Neuronal stem cell (in vitro differentiated cells): ENCODE results near the gene ENTPD2.

ENCODE experiments used
- DNase-seq: peaks from one replicate; pipeline ENCODE4 v3.0.0-alpha.2; 2013; ENCODE audit warnings: low spot score
- H2AFZ ChIP-seq: one replicate; pipeline ENCODE4 v1.6.1; 2013; ENCODE audit warnings: mild to moderate bottlenecking, low read length, inconsistent platforms
- H2AK5ac ChIP-seq: 2 replicates; pipeline ENCODE4 v1.6.1; 2013; ENCODE audit warnings: low read depth, mild to moderate bottlenecking, inconsistent platforms, low read length, moderate library complexity, mixed read lengths
- H2BK120ac ChIP-seq: 2 replicates; pipeline ENCODE4 v1.6.1; 2013; ENCODE audit warnings: low read depth, mild to moderate bottlenecking, inconsistent platforms, low read length, moderate library complexity, mixed read lengths
- H2BK12ac ChIP-seq: one replicate; pipeline ENCODE4 v1.6.1; 2013; ENCODE audit warnings: low read length, inconsistent platforms
- H2BK15ac ChIP-seq: 2 replicates; pipeline ENCODE4 v1.6.1; 2013; ENCODE audit warnings: mild to moderate bottlenecking, low read length, inconsistent platforms, mixed read lengths
- H2BK5ac ChIP-seq: one replicate; pipeline ENCODE4 v1.6.1; 2013; ENCODE audit warnings: inconsistent platforms, mild to moderate bottlenecking, low read length, moderate library complexity
- H3K14ac ChIP-seq: one replicate; pipeline ENCODE4 v1.6.1; 2013; ENCODE audit warnings: low read length, inconsistent platforms
- H3K18ac ChIP-seq: 2 replicates; pipeline ENCODE4 v1.6.1; 2013; ENCODE audit warnings: low read length, inconsistent platforms
- H3K23ac ChIP-seq: 2 replicates; pipeline ENCODE4 v1.6.1; 2013; ENCODE audit warnings: low read depth, mild to moderate bottlenecking, mixed read lengths, low read length, inconsistent platforms; ENCODE audit not compliant: poor library complexity
- H3K27ac ChIP-seq: replicated peaks from 3 replicates; pipeline ENCODE4 v1.5.1; 2013; ENCODE audit warnings: low read length, inconsistent platforms
- H3K27me3 ChIP-seq, 3 experiments: 2 replicates each; pipeline ENCODE4 v1.6.1; 2013; ENCODE audit warnings: low read length in 3 of 3, mild to moderate bottlenecking in 2 of 3, inconsistent platforms in 1 of 3, low read depth in 1 of 3, mixed read lengths in 1 of 3, moderate library complexity in 1 of 3; ENCODE audit not compliant: control insufficient read depth in 3 of 3, insufficient read depth in 3 of 3
- H3K36me3 ChIP-seq, 2 donors: replicated peaks in 1 of 2; 2 replicates each; pipeline ENCODE4 v1.6.1; 2013; ENCODE audit warnings: low read length in 2 of 2; ENCODE audit not compliant: control insufficient read depth in 2 of 2, insufficient read depth in 2 of 2
- H3K4ac ChIP-seq: 2 replicates; pipeline ENCODE4 v1.6.1; 2013; ENCODE audit warnings: inconsistent platforms, mild to moderate bottlenecking, low read length, moderate library complexity
- H3K4me1 ChIP-seq, 2 donors: 1 replicate in 1 of 2; 2 replicates in 1 of 2; pipeline ENCODE4 v1.6.1; 2013; ENCODE audit warnings: low read length in 2 of 2, low read depth in 1 of 2; ENCODE audit not compliant: control insufficient read depth in 2 of 2, insufficient read depth in 1 of 2
- H3K4me2 ChIP-seq: one replicate; pipeline ENCODE4 v1.6.1; 2013; ENCODE audit warnings: mild to moderate bottlenecking, low read length, inconsistent platforms; ENCODE audit not compliant: insufficient read depth, poor library complexity, severe bottlenecking
- H3K4me3 ChIP-seq, 2 donors: 2 replicates each; pipeline ENCODE4 v1.5.1; 2013; ENCODE audit warnings: low read length in 2 of 2, mild to moderate bottlenecking in 2 of 2, inconsistent platforms in 1 of 2, moderate library complexity in 1 of 2
- H3K79me1 ChIP-seq: one replicate; pipeline ENCODE4 v1.6.1; 2013; ENCODE audit warnings: low read depth, mild to moderate bottlenecking, inconsistent platforms, low read length, moderate library complexity
- H3K9ac ChIP-seq: one replicate; pipeline ENCODE4 v1.6.1; 2013; ENCODE audit warnings: mild to moderate bottlenecking, low read depth, low read length, inconsistent platforms; ENCODE audit not compliant: poor library complexity
- H3K9me3 ChIP-seq, 2 donors: replicated peaks in 1 of 2; 2 replicates each; pipeline versions ENCODE3 to v1.6.1; 2013; ENCODE audit warnings: low read length in 2 of 2, mild to moderate bottlenecking in 2 of 2, inconsistent platforms in 1 of 2, low read depth in 1 of 2, mixed read lengths in 1 of 2, moderate library complexity in 1 of 2; ENCODE audit not compliant: control insufficient read depth in 2 of 2, insufficient read depth in 1 of 2
- H4K8ac ChIP-seq: one replicate; pipeline ENCODE4 v1.6.1; 2013; ENCODE audit warnings: low read depth, mild to moderate bottlenecking, inconsistent platforms, low read length, moderate library complexity
- H4K91ac ChIP-seq: one replicate; pipeline ENCODE4 v1.6.1; 2013; ENCODE audit warnings: low read length, low read depth, mild to moderate bottlenecking, inconsistent platforms; ENCODE audit not compliant: poor library complexity
- WGBS, 2 donors: extraction: QIAGEN DNeasy Blood & Tissue Kit; methylation state at CpG; one replicate each; pipeline ENCODE4 v1.1.7; 2013; ENCODE audit warnings: missing lambda C conversion rate in 2 of 2, mixed read lengths in 1 of 2; ENCODE audit not compliant: insufficient read length in 2 of 2, insufficient replicate concordance in 1 of 2; ENCODE audit errors: extremely low coverage in 2 of 2; 5-methylcytosine and 5-hydroxymethylcytosine counted together

Gene ENTPD2

GRCh38 chr9:137049544-137050449, 4.1 kb downstream of the ENTPD2 start:
- H3K4me2 ChIP-seq = no peak overlapping the region
- no peak overlapping the region for H3K14ac ChIP-seq
- no peak overlapping the region for H2BK15ac ChIP-seq
- H2BK5ac ChIP-seq = no peak overlapping the region
- peak overlapping the region; percentile 21 for H3K9ac ChIP-seq
- no peak overlapping the region for H4K91ac ChIP-seq
- H3K36me3 ChIP-seq = no peaks in the 10 kb centered on the region
- H3K4ac ChIP-seq = no peak overlapping the region
- no peak overlapping the region for H2AFZ ChIP-seq
- peak overlapping the region; percentile 33 for H2AK5ac ChIP-seq
- peaks cover under 1% of the 10 kb centered on the region for H3K79me1 ChIP-seq
- no peak overlapping the region for H3K18ac ChIP-seq
- WGBS, 2 donors = no CpG with 5 or more reads among the region's 38 CpGs
- H3K27me3 ChIP-seq = peaks cover 23 to 85% (median 75%) of the 10 kb centered on the region in 3 experiments
- peak overlapping the region; percentile 73 for H3K23ac ChIP-seq
- no peak overlapping the region for H2BK12ac ChIP-seq
- H3K4me1 ChIP-seq = peaks cover 5% of the 10 kb centered on the region in 2 donors
- peaks cover 0 to 3% of the 10 kb centered on the region in 2 donors for H3K9me3 ChIP-seq
- H4K8ac ChIP-seq = no peak overlapping the region
- H3K27ac ChIP-seq = no peak overlapping the region
- H2BK120ac ChIP-seq = no peak overlapping the region
- H3K4me3 ChIP-seq = no peak overlapping the region
- DNase-seq = peak; percentile 67

GRCh38 chr9:137048655-137049543, 5.0 kb downstream of the ENTPD2 start:
- Histone ChIP-seq H2AK5ac (no peak overlapping the region), H4K91ac (no peak overlapping the region), H3K18ac (peak overlapping the region; percentile 76), H3K14ac (no peak overlapping the region), H3K4me2 (no peak overlapping the region), H2BK12ac (no peak overlapping the region), H2BK15ac (no peak overlapping the region), H3K4me1 (peaks cover 8 to 12% of the 10 kb centered on the region in 2 donors), H3K27ac (no peak overlapping the region), H3K23ac (peak overlapping the region; percentile 80), H3K9ac (peak overlapping the region; percentile 44), H3K36me3 (no peaks in the 10 kb centered on the region), H3K9me3 (peaks cover 0 to 2% of the 10 kb centered on the region in 2 donors), H3K79me1 (peaks cover 5% of the 10 kb centered on the region), H2AFZ (no peak overlapping the region), H3K27me3 (peaks cover 16 to 81% (median 66%) of the 10 kb centered on the region in 3 experiments), H3K4ac (no peak overlapping the region), H3K4me3 (no peak overlapping the region), H2BK120ac (no peak overlapping the region), H4K8ac (no peak overlapping the region), H2BK5ac (no peak overlapping the region)
- no CpG with 5 or more reads among the region's 72 CpGs for WGBS, 2 donors
- DNase-seq = no peak

- Histone ChIP-seq H2AK5ac (peak within 1 kb of the TSS; percentile 91), H4K8ac (no peak within 1 kb of the TSS), H2BK120ac (no peak within 1 kb of the TSS), H2BK5ac (peak within 1 kb of the TSS; percentile 48), H3K36me3 (no peaks in the 10 kb centered on the region), H3K23ac (peak within 1 kb of the TSS; percentile 91), H4K91ac (no peak within 1 kb of the TSS), H2BK15ac (no peak within 1 kb of the TSS), H3K14ac (peak within 1 kb of the TSS; percentile 97), H3K9ac (peak within 1 kb of the TSS; percentile 86), H2AFZ (peak within 1 kb of the TSS; percentile 97), H2BK12ac (peak within 1 kb of the TSS; percentile 22), H3K4ac (peak within 1 kb of the TSS; percentile 3), H3K27ac (no peak within 1 kb of the TSS), H3K9me3 (peaks cover 0 to 2% of the 10 kb centered on the region in 2 donors), H3K4me1 (peaks cover 8 to 30% of the 10 kb centered on the region in 2 donors), H3K4me2 (peak within 1 kb of the TSS; percentile 100), H3K27me3 (peaks cover 5 to 54% (median 40%) of the 10 kb centered on the region in 3 experiments), H3K18ac (peak within 1 kb of the TSS; percentile 89), H3K79me1 (peaks cover 5% of the 10 kb centered on the region), H3K4me3 (peak within 1 kb of the TSS; percentile 82 to 88)
- peak; percentile 85 for DNase-seq
- no CpG with 5 or more reads among the region's 57 CpGs for WGBS, 2 donors
Observed at GRCh38 chr9:137046088-137046787, 7.6 kb downstream of the ENTPD2 start, which contains the start of gene NPDC1. TSS of gene NPDC1 (minus strand) at chr9:137046177. CDS start at chr9:137045989, 188 bp downstream.
